ENCODE results near the gene SIL1. TPM values are rescaled to one million over a fixed set of nuclear protein-coding genes. Genes with fewer than 3 reads are reported as not detected.
A peak's percentile ranks its signal among the peaks of the same experiment; 100 is the strongest.

Gene SIL1
- total and polyA plus RNA-seq, 2 of the 8 experiments (the other 6 are each of a cell fraction or from before 2014, with no cell fraction given): 8.3 to 12.8 TPM

GRCh38 chr5:138936225-138936967 lies 261.8 kb downstream of the SIL1 start:
- H2BK12ac ChIP-seq (ENCODE audit: low read depth, low read length): no peak overlapping the region; the same call in 1 of the 2 replicates
- peaks cover 0 to 17% (median 10%) of the 10 kb centered on the region in 4 experiments; a peak in 5 of 7 replicates for H3K4me1 ChIP-seq (replicated peaks in 1 of 4; ENCODE audit: control insufficient read depth in 3 of 4, insufficient read depth in 4 of 4, low read length in 3 of 4)
- no peak overlapping the region for H2BK20ac ChIP-seq (ENCODE audit: low read length)
- CTCF ChIA-PET (ENCODE audit: partially characterized antibody): interaction anchor here (0.9 to 2.1 kb wide), 5 partner anchors 10 to 357 kb away, joined by 3 to 9 read pairs (median 6); no protein-coding TSS in a partner anchor
- H3K18ac ChIP-seq (ENCODE audit: extremely low read depth, low read length): no peak overlapping the region
- H3K56ac ChIP-seq (replicated peaks; ENCODE audit: insufficient read length, low read depth, low read length): no peak overlapping the region
- H2BK120ac ChIP-seq (replicated peaks; ENCODE audit: low read depth, low read length): no peak overlapping the region
- POLR2A ChIA-PET (ENCODE audit: partially characterized antibody): interaction anchor here (0.9 kb wide), 1 partner anchor 10 kb away, joined by 3 read pairs; no protein-coding TSS in a partner anchor
- H4K20me1 ChIP-seq (replicated peaks in 1 of 2; ENCODE audit: control insufficient read depth in 1 of 2, insufficient read depth in 2 of 2, low read length in 2 of 2): peaks cover 0 to 1% of the 10 kb centered on the region in 2 experiments
- no peak overlapping the region for H3K4ac ChIP-seq (replicated peaks; ENCODE audit: insufficient read length, low read depth, low read length)
- no peaks in the 10 kb centered on the region for H3K9me3 ChIP-seq (ENCODE audit: insufficient read depth in 2 of 2, low read depth in 1 of 2, low read length in 1 of 2)
- H3K27me3 ChIP-seq (replicated peaks in 1 of 4; ENCODE audit: control insufficient read depth in 3 of 4, extremely low read depth in 1 of 4, insufficient read depth in 3 of 4, low read length in 3 of 4): no peaks in the 10 kb centered on the region
- H3K79me2 ChIP-seq (ENCODE audit: control insufficient read depth in 1 of 2, insufficient read depth in 2 of 2, low read length in 2 of 2): no peaks in the 10 kb centered on the region
- H2BK15ac ChIP-seq (ENCODE audit: low read length): no peak overlapping the region
- H3K23ac ChIP-seq (ENCODE audit: insufficient read length): no peak overlapping the region
- no peaks in the 10 kb centered on the region for H3K23me2 ChIP-seq (ENCODE audit: low read depth, low read length)
- no peak overlapping the region for H4K91ac ChIP-seq (replicated peaks; ENCODE audit: insufficient read length, low read length)
- H3K4me2 ChIP-seq (ENCODE audit: insufficient read depth in 1 of 2, low read depth in 2 of 2, low read length in 2 of 2): no peak overlapping the region
- H3K9ac ChIP-seq (replicated peaks in 1 of 4; ENCODE audit: extremely low read depth in 1 of 4, low read depth in 3 of 4, low read length in 3 of 4): no peak overlapping the region
- DNase-seq (ENCODE audit: low read depth in 1 of 2, low spot score in 2 of 2) (no peak), FAIRE-seq (no peak)
- H4K5ac ChIP-seq (ENCODE audit: insufficient read length, low read depth, low read length): no peak overlapping the region
- no peak overlapping the region for H3K4me3 ChIP-seq (ENCODE audit: extremely low read depth in 1 of 4, insufficient read depth in 2 of 4, low read depth in 3 of 4, low read length in 4 of 4)
- peaks cover 3% of the 10 kb centered on the region; the same call in 1 of the 2 replicates for H3K79me1 ChIP-seq (ENCODE audit: low read depth, low read length)
- peak; percentile 14 for TF ChIP-seq POLR2AphosphoS5 (IDR thresholded peaks at IDR 0.05; ENCODE audit: low read depth, low read length)
- TF ChIP-seq, protein P1, sequence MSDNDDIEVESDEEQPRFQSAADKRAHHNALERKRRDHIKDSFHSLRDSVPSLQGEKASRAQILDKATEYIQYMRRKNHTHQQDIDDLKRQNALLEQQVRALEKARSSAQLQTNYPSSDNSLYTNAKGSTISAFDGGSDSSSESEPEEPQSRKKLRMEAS (IDR thresholded peaks at IDR 0.05): no peak
- H3K36me3 ChIP-seq (ENCODE audit: control insufficient read depth in 2 of 4, insufficient read depth in 4 of 4, low read length in 3 of 4): peaks cover 19 to 36% (median 23%) of the 10 kb centered on the region in 4 experiments
- no peak overlapping the region for H2BK5ac ChIP-seq (ENCODE audit: low read depth, low read length)
- H3K27ac ChIP-seq (ENCODE audit: low read depth, low read length): 0 out of 2 replicates have a peak overlapping the region, but pooled peaks have one; percentile 65
- H4K8ac ChIP-seq (ENCODE audit: extremely low read depth, insufficient read depth, low read length): no peak overlapping the region; the same call in 1 of the 2 replicates
- H2AK5ac ChIP-seq (ENCODE audit: low read depth, low read length): no peak overlapping the region
- H2AFZ ChIP-seq (ENCODE audit: low read length): no peak overlapping the region
- WGBS, 2 experiments (ENCODE audit: extremely low coverage in 1 of 2, insufficient coverage in 1 of 2, insufficient read length in 1 of 2, insufficient replicate concordance in 2 of 2, low coverage in 1 of 2, low lambda C conversion rate in 2 of 2, missing lambda C conversion rate in 1 of 2): 94% methylated on average over 22 of the region's 22 CpGs; no CpG with 5 or more reads in 1 of the 2 experiments
- H3K14ac ChIP-seq (ENCODE audit: insufficient read length): no peak overlapping the region
